Body of pancreas (tissue), 4 donors: ENCODE data around the gene LINC00632.

ENCODE experiments used
- POLR2A ChIP-seq, 3 donors: fragments of 450-650 bp; IDR thresholded peaks; one replicate each; pipeline ENCODE4 v1.6.1; 2016; ENCODE audit warnings: antibody characterized with exemption in 3 of 3, mild to moderate bottlenecking in 2 of 3
- TF ChIP-seq, protein P1 (sequence below), 7 experiments: fragments of 450-650 bp in 4 of 7; fragments of 200-600 bp in 3 of 7; sonication (generic) in 3 of 7; IDR thresholded peaks; one replicate each; pipeline ENCODE4 v1.5.1; 2016 to 2019; ENCODE audit warnings: antibody characterized with exemption in 7 of 7

DNA sequence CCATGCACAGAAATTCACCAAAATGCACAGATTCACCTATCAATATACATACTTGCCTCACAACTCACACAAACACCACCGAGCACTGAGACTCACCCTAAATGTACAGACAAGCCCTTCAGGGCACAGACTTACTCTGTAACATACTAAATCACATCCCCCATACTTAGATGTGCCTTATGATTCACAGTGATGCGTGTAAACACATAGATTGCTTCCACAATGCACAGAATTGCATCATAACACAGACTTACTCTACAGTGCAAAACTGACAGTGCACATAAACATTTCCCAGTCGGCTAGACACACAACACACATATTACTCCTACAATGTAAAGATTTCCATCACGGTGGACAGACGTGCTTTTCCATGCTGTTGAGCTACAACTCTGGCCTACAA, 6.2 kb downstream of the LINC00632 start:
- TF ChIP-seq, protein P1, sequence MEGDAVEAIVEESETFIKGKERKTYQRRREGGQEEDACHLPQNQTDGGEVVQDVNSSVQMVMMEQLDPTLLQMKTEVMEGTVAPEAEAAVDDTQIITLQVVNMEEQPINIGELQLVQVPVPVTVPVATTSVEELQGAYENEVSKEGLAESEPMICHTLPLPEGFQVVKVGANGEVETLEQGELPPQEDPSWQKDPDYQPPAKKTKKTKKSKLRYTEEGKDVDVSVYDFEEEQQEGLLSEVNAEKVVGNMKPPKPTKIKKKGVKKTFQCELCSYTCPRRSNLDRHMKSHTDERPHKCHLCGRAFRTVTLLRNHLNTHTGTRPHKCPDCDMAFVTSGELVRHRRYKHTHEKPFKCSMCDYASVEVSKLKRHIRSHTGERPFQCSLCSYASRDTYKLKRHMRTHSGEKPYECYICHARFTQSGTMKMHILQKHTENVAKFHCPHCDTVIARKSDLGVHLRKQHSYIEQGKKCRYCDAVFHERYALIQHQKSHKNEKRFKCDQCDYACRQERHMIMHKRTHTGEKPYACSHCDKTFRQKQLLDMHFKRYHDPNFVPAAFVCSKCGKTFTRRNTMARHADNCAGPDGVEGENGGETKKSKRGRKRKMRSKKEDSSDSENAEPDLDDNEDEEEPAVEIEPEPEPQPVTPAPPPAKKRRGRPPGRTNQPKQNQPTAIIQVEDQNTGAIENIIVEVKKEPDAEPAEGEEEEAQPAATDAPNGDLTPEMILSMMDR (IDR thresholded peaks at IDR 0.05), result no peak
- TF ChIP-seq POLR2A (IDR thresholded peaks at IDR 0.05), result no peak
